ENCODE measurements around the gene SURF6.

The SURF6 gene

DNA sequence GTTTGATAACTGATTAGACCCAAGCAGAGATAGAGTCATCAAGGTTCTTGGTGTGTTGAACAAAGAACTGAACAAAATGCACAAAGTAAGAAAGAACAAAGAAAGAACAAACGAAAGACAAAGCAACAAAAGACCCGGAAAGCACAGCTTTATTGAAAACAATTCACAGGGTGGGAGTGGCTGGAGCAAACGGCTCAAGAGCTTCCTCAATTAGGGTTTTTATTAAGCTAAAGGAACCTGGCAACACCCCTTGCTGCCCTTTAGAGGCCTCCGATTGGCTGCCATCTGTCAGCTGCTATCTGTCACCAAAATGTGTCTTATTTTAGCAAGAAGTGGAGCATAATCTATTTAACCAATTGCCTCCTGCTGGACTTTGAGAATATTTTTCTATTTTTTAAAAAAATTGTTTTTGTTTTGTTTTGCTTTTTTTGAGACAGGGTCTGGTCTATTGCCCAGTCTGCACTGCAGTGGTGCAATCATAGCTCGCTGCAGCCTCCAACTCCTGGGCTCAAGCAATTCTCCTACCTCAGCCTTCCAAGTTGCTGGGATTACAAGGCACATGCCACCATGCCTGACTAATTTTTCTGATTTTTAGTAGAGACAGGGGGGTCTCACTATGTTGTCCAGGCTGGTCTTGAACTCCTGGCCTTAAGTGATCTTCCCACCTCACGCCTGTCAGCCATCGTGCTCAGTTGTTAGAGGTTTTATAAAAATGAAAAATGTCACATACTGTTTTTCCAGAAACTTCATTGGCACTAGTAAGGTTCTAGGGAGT, 53.3 kb downstream of the SURF6 start:
- DNase-seq, result no peak

DNA sequence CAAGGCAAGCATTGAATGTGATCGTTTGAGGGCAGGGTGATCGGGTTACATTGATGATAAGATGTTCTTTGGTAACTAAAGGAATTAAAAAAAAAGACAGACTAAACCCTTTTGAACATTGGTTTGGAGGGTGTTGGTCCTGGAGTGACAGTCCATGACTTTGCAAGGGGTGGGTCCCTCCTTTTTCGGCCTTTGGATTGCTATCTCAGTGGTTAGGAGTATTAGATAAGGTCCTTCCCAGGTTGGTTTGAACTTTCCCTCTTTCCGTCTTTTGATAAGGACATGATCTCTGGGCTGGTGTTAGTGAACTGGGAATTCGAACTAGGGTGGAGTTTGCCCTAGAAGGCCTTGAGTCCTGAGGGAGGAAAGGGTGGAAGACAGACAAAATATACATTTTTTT, 55.6 kb downstream of the SURF6 start:
- no peak for DNase-seq

Data from stimulated activated CD4-positive, alpha-beta T cell treated with anti-CD3 and anti-CD28 coated beads, Interleukin-2, amount 100 ng/mL, for 48 hours (primary cell).